HuH-7 (cell line): ENCODE data around the gene MACROD1.
A peak's percentile ranks its signal among the peaks of the same experiment; 100 is the strongest.
"Not testable (repeated sequence)": the region's sequence is repeated elsewhere in the genome, so short reads cannot be mapped to it uniquely, and the experiment has no call there.

Experiments used
- DNase-seq: peaks from one replicate; pipeline ENCODE4 v3.0.0; 2011; ENCODE audit warnings: low spot score

Gene MACROD1

DNA sequence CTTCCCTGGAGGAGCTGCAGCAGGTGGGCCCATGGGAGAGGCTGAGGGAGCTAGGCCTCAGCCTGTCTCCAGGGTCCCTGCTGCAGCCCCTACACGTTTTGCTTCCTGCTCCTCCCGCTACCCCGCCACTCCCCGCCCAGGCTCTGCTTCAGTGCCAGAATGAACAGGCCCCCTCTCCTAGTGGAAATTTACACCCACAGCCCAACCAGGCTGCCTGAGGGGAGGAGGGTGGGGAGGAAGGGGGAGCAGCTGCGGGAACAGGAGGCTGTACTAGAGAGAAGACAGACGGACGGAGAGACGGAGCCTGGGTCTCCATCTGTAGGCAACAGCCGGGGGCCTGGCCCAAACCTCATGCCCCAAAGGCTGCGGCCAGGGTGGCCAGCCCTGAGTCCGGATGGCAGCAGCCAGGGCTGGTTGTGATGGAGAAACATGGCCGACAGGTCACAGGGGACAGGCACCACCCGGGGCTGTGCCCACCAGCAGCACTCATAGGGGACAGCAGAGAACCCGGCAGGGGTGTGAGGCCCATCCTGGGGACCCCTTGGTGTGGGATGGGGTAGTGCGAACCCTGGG lies 109.6 kb downstream of the MACROD1 start:
- DNase-seq = no peak

DNA sequence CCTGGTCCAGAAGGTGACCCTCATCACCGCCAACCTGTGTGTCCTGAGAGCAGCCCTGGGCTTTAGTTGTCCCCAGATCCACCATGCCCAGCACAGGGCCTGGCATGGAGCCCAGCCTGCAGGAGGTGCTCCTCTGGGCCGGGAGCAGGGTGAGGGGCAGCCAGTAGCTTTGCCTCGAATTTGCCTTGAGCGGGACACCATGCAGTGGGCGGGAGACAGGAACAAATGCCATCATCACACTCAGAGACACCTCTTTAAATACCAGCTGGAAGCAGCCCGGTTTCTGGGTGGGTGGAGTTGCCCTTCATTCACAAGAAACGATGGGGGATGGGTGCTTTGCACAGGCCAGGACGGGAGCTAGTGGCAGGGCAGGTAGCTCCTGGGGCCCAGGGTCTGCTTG lies 110.8 kb downstream of the MACROD1 start:
- DNase-seq = no peak

DNA sequence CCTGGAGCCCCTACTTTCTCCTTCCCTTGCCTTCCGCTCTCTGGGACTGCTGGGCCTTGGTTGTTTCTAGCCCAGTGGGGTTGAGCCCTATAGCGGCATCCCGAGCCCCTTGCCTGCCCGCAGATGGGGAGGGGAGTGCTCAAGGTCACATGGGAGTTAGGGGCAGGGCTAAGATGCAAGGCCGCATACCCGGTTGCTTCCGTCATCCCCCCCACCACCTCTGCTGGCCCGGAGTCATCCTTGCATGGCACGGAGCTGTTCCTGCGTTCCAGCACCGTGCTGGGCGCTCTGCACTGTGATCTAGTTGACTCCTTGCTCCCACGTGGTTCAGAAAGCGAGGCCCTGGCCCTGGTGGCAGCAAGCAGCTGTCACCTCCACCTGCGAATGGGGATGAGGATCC lies 112.2 kb downstream of the MACROD1 start:
- no peak for DNase-seq

DNA sequence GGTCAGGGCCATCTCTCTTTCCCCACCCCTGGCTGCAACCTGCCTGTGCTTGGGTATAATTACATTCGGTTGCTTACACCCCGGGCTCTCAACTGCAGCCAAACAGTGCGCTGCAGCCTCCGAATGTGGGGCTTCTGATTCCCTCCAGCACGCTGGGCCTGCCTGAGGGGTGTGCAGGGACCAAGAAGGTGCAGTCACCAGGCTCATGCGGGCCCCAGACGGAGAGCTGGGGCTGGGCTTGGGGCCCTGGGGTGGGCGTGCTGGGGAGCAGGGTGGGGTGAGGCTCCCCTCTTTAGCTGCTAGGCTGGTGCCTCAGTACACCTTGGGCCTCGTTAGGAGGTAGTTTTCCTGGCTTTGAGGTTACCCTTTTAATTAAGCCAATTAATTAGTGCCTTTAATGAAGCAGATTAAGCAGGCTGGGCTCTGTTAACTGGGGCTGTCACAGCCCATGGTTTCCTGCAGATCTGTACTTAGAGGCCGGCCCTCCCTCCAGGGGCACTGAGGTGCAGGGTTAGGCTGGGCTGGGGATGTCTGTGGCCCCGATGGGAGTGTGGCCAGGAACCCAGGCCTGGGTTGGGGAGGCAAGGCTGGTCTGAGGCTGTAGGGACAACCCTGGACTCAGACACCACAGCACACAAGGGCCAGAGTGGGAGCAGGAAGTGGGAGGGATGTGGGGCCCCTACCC lies 112.8 kb downstream of the MACROD1 start:
- DNase-seq = no peak

DNA sequence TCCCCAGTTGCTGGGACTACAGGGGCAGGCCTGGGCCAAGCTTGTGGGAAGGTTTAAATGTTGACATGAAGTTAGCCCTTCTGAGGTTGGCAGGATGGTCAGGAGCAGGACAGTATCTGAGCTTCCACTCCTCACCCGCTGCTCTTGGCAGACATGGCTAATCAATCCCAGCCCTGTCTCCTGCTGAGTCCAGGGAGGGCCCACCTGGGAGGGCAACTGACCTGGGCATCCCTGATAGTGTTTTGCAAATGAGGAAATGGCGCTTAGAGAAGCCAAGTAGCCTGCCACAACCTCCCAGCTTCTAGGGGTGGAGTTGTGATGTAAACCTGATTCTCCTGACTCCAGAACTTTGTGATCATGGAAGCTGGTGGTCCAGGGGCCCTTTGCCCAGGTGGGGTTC lies 113.5 kb downstream of the MACROD1 start:
- DNase-seq = no peak

DNA sequence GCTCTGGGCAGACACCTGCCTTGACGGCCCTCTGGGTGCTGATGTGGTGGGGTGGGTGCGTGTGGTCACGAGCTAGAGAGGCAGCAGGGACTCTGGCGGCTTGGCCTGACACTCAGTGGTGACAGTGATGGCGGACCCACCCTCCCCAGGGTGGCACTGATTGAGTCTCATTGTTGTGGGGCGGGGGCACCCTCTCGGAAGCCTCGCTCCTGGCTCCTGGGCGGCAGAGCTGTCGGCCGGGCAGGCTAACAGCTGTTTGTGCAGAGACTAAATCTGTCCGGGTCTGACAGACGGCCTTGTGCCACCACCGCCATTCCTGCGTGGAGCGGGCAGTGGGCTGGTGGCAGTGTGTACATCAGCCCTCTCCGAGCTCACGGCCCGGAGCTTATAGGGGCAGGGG lies 114.6 kb downstream of the MACROD1 start:
- no peak for DNase-seq

DNA sequence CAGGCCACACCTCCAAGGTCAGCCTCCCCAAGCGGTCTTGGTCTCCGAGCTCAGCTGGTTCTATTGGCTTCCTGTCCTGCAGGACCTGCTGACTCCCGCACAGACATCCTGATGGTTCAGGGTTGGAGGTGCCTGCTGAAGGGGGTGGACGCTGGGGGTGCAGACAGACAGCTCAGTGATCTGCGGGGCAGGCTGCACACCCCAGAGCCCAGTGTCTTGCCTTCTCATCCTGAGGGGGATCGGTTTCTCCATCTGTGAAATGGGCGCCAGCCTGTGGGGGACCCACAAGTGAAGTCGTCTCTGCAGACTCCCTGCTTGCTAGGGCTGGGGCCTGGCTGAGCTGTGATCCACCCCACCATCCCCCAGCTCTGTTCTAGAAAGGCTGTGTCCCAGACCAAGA lies 116.4 kb downstream of the MACROD1 start:
- DNase-seq = no peak

DNA sequence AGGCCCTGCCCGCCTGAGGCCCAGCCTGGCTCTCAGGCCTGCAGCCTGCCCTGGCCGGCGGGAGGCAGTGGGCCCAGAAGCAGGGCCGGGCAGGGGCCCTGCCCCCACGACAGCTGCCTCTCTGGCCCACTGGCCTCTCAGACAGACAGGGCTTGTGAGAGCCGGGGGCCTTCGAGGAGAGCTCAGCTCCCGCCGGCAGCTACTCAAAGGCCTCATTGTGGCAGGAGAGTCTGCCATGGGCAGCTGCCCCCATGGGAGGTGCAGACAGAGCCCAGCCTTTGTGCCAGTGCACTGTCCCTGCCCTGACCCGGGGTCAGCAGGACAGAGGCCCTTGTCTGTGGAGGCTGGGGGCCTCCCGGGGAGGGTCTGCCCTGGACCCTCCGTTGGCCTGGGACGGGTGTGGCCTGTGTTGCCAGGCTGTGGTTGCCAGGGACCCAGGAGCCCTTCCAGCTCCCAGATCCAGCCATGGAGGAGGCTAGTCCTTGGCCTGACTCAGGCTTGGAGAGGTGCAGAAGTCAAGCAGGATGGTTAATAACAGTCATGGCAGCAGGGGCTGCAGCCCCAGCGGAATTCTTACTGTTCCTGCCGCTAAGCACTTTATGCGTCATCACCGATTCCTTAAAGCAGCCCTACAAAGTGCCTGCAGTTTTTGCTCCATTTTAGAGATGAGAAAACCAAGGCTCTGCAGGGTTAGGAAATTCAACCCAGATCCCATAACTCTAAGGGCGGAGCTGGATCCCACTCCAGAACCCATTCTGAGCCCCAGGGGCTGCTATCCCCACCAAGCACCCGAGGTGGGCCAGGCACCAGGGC lies 117.7 kb downstream of the MACROD1 start:
- no peak for DNase-seq

DNA sequence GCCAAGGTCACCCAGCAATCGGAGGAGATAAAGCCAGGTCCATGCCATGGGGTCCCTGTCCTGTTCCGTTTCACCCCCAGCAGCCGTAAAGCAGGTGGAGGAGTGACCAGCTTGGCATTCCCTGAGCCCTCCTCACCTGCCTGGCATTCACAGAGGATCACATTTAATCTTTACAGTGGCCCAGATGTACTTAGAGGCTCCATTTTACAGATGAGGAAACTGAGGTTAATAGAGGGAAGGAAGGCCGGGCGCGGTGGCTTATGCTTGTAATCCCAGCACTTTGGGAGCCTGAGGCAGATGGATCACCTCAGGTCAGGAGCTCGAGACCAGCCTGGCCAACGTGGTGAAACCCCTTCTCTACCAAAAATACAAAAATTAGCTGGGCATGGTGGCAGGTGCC lies 118.5 kb downstream of the MACROD1 start:
- DNase-seq = not testable (repeated sequence)

DNA sequence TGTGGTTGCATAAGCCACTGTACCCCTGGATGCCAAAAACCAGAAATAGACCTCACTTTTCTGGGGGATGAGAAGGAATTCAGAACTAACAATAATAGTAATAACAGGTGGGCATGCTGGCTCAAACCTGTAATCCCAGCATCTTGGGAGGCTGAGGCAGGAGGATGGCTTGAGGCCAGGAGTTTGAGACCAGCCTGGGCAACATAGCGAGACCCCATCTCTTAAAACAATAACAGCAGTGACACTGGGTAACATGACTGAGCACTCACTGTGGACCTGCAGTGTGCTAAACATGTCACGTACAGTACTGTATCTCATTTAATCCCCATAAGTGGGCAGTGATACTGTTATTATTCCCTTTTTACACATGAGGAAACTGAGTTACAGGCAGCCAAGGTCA lies 120.2 kb downstream of the MACROD1 start:
- DNase-seq = no peak

DNA sequence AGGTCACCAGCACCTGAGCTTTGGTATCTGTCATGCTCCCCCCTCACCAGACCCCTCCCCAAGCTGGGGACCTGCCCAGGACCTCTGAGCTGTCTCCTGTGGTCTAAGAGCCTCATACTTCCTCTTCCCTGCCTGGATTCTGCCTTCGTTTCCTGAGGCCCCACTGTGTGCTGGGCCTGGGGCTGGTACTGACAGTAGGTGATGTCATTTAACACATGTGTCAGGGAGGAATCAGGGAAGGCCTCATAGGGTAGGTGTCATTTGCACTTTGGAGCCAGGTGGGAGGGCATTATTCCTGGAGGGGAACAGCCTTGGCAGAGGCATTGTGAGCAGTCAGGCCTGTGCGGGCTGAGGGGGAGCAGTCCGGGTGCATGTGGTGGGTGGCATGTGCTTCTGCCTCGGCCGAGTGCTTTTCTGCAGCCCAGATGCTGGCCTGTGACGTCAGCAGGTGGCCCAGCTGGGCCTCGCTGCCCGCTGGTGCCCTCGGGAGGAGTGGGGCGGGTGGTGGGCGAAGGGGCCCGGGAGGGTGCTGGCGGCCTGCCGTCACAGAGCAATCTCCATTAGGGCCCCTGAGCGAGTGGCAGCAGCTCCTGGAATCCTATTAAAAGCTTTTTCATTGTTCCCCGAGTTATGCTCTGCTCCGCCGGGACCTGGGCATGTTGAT lies 121.1 kb downstream of the MACROD1 start:
- no peak for DNase-seq

DNA sequence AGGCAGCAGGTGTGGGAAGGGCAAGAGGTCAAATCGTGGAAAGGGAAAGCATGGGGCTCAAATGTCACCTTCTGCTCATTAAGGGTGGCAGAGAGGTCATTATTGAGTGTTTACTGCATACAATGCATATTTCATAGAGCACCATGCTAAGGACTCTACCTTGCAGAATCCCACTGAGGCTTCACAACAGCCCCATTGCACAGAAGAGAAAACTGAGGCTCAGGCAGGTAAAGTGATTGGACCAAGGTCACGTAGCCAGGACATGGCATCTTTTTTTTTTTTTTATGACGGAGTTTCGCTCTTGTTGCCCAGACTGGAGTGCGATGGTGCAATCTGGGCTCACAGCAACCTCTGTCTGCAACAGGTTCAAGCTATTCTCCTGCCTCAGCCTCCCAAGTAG lies 122.4 kb downstream of the MACROD1 start:
- no peak for DNase-seq

DNA sequence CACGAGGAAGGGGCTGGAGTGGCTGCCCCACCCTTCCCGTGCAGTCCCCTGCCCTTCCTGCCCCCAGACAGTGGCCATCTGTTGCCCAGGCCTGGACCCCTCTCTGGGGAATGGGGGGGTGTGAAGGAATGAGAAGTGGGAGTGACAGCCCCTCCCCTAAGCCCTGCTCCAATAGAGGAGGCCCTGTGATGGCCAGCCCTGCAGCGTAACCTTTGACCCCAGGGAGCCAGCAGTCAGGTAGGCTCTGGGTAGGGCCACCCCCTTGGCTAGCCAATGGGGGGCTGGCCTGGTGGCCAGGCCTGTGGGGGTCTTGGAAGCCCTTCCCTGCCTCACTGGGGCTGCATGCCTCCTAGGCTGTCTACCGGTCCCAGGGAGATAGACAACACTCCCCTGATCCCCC lies 123.6 kb downstream of the MACROD1 start:
- DNase-seq = no peak

DNA sequence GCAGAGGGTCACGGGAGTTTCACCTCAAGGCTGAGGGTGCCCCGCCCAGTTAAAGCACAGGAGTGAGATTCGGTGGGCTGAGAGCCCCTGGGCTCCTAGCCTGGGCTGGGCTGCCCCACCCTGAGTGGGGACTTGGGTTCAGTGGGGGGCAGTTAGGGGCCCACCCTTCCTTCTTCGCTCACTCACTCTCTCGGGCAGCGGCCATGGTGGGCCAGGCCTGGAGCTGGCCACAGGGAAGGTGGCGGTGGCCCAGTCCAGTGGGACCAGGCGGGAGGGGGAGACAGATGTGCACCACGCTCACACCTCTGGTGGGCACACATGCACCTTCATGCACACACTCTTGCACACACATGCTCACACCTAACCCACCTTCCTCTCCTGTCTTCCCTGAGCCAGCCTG lies 124.1 kb downstream of the MACROD1 start:
- no peak for DNase-seq

DNA sequence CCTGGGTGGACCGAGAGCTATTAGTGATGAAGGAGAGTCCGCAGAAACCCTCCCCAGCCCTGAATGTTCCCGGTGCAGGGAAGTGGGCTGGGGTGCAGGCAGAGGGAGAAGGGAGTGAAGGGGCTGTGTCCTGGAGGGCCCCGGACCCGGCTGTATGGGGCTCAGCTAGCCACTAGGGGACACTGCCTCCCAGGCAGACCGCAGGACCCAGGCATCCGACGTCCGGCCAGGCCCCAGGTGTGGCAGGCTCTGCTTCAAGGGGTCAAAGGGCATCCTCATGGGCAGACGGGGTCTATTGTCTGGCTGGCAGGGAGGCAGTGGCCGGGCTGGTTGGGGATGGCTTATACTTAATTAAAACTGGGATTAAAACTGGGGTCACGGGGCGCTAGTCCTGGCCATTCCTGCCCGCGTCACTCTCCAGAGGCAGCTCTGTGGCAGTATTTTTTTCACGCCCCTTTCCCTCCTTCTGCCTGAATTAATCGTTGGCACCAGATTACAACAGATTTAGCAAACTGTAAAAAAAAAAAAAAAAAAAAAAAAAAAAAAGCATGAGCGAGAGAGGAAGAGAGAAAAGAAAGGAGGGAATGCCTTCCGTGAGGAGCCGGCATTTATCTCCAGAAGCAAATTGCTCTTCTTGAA lies 125.1 kb downstream of the MACROD1 start:
- peak; percentile 83 for DNase-seq

DNA sequence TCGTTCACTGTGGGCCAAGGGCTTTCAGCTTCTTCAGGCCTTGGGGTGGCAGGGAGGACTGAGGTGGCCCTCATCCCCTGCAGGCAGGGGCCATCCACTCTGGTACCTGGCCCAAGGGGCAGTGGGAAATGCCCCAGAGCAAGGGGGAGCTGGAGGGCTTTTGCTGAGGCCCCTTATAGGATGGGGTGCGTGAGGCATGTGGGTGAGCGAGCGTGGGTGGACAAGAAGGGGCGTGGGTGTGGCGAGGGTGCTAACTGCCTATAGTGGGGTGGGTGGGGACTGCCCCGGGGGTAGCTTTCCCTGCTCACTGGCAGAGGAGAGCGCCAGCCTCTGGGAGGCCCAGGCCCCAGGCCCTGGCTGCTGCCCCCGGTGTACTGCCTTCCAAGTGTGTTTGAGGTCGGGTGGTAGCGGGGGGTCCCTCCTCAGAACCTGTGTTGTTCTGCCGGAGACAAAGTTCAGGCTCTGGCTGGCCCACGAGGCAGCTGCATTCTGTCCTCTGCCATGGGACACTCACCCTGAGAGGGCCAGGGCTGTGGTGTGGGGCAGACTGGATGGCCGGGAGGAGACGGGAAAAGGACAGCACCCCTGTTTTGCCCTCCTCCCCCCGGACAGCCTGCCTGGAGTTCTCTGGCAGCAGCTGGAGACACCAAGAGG lies 126.8 kb downstream of the MACROD1 start:
- no peak for DNase-seq

DNA sequence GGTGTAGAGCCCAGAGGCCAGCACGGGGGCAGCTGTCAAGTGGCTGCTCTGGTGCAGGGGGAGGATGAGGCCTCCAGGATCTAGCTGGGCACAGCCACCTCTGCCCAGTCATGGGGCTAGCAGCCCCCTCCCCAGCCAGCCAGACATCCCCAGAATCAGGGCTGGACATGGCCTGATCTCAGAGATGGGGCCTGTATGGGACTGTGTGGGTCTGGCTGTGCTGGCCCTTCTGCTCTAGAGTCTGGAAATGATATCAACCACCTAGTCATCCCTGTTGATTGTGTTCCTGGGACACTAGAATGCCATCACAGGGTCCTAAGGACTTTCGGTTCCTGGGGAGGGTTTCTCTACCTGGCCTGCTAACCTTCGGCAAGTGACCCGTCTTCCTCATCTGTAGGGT lies 127.4 kb downstream of the MACROD1 start:
- no peak for DNase-seq

DNA sequence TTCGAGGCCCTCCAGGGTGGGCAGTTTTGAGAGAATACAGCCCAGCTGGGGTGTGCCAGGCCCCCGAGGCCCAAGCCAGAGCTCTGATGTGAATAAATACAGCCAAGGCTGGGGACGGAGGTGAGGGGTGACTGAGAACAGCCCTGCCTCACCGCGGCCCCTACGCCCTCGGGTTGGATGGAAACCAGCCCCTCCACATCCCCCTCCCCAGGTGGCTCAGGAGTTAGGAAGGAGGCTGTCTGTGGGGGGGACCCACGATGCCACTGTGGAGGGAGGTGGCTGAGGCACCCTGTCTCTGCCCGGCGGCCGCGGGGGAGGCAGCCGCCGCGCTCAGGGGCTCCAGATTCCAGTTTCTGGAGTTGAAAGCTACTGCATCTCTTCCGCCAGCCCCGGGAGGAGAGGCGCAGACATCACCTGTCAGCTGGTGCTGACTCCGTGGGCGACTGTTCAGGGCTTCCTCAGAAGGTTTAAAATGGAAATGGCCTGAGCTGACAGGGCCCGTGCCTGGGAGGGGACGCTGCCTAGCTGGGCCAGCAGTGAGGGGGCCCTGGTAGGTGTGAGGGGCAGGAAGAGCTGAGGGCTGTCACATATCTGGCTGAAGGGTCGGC lies 128.8 kb downstream of the MACROD1 start:
- DNase-seq = no peak

DNA sequence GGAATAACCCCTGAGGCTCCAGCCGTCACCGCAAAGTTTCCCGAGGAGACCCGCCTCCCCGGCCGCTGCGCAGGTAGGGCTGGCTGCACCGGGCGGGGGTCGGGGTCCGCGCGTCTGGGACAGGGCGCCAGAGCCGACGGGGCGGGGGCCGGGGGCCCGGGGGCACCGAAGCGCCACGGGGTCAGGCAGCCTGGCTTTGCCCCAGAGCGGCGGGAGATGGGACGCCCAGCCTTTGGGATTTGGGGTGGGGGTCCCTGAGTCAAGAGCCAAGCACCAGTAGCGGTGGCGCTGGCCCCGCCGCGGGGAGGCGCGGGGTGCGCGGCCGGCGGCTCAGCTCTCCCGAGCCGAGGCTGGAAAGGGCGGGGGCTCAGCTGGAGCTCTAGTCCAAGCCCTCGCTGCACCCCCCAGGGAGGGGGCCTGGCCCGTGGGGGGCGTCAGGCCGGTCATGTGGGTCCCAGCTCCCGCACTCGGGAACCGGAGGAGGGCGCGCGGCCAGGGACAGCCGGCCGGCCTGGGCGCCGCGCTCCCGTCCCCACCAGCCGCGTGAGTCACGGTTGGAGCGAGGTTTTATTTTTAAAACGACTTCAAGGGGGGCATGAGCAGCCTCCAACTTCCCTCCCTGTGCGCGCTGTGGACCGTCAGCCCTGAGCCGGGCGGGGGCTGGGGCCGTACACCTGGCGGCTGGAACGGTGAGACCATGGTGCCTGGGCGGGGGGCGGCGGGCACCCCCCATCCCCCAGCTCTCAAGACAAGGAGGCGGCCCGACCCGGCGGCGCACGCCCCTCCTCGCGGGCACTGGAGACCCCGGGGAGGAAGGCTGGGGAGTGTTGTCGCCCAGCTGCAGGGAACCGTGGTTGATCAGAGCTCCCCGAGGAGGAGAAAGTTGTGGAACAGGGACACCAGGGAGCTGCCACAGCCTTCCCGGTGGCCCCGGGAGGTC lies 129.6 kb downstream of the MACROD1 start:
- no peak for DNase-seq

DNA sequence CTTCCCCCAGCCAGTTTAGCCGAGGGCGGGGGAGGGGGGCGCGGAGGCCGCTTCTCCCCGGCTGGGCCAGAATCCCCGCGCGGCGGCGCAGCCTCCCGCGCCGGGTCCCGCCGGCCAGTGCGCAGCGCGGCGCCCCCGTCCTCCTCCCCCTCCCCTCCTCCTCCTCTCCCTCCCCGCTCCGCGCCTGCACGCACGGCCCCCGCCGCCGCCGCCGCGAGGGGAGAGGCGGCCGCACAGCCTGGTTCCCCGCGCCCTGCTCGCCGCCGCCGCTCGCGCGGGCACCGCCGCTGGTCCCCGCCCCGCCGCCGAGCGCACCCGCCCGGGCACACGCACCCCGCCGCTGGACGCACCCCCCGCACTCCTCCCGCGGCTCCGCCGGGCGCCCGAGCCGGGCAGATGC lies 130.3 kb downstream of the MACROD1 start, which contains the start of gene FLRT1:
FLRT1 (plus strand) TSS at position 356 of the 400 bp plus-strand sequence. CDS start 80,337 bp downstream, outside the sequence.
- no peak for DNase-seq
